Trophoblast cell (in vitro differentiated cells and primary cell): ENCODE measurements around the gene PLXDC2.
A peak's percentile ranks its signal among the peaks of the same experiment; 100 is the strongest.

Source experiments
- DNase-seq, 2 donors: peaks; one replicate each; pipeline ENCODE4 v3.0.0-alpha.2; 2016
- H2AFZ ChIP-seq: 2 replicates; pipeline ENCODE4 v1.6.1; 2013; ENCODE audit warnings: low read length, moderate library complexity, mild to moderate bottlenecking; ENCODE audit not compliant: insufficient read depth, poor library complexity
- H2AK5ac ChIP-seq: 2 replicates; pipeline ENCODE4 v1.6.1; 2013; ENCODE audit warnings: mild to moderate bottlenecking, low read length
- H2BK120ac ChIP-seq: 2 replicates; pipeline ENCODE4 v1.6.1; 2013; ENCODE audit warnings: low read length, mild to moderate bottlenecking, moderate library complexity; ENCODE audit not compliant: insufficient read depth, poor library complexity
- H2BK12ac ChIP-seq: 2 replicates; pipeline ENCODE4 v1.6.1; 2013; ENCODE audit warnings: mild to moderate bottlenecking, low read length, moderate library complexity
- H2BK5ac ChIP-seq: 2 replicates; pipeline ENCODE4 v1.6.1; 2013; ENCODE audit warnings: low read length, low read depth, moderate library complexity, mild to moderate bottlenecking; ENCODE audit not compliant: poor library complexity
- H3K14ac ChIP-seq: 2 replicates; pipeline ENCODE4 v1.6.1; 2013; ENCODE audit warnings: mild to moderate bottlenecking, low read length
- H3K18ac ChIP-seq: 2 replicates; pipeline ENCODE4 v1.6.1; 2013; ENCODE audit warnings: mild to moderate bottlenecking, low read length
- H3K23ac ChIP-seq: 2 replicates; pipeline ENCODE4 v1.6.1; 2013; ENCODE audit warnings: low read length
- H3K27ac ChIP-seq: 2 replicates; pipeline ENCODE4 v1.5.1; 2013; ENCODE audit warnings: low read depth, mild to moderate bottlenecking, inconsistent platforms, low read length, moderate library complexity
- H3K27me3 ChIP-seq: 2 replicates; pipeline ENCODE4 v1.6.1; 2013; ENCODE audit warnings: inconsistent platforms, mild to moderate bottlenecking, low read length, moderate library complexity; ENCODE audit not compliant: insufficient read depth
- H3K36me3 ChIP-seq, 2 experiments: 1 replicate in 1 of 2; 2 replicates in 1 of 2; pipeline ENCODE4 v1.6.1; 2013; ENCODE audit warnings: low read length in 2 of 2, mild to moderate bottlenecking in 2 of 2, moderate library complexity in 1 of 2; ENCODE audit not compliant: insufficient read depth in 2 of 2, control insufficient read depth in 1 of 2
- H3K4ac ChIP-seq: 2 replicates; pipeline ENCODE4 v1.6.1; 2013; ENCODE audit warnings: low read depth, mild to moderate bottlenecking, low read length, moderate library complexity
- H3K4me1 ChIP-seq, 2 experiments: 1 replicate in 1 of 2; 2 replicates in 1 of 2; pipeline ENCODE4 v1.6.1; 2013; ENCODE audit warnings: low read length in 2 of 2, mild to moderate bottlenecking in 2 of 2, moderate library complexity in 1 of 2; ENCODE audit not compliant: insufficient read depth in 2 of 2, control insufficient read depth in 1 of 2
- H3K4me2 ChIP-seq: 2 replicates; pipeline ENCODE4 v1.6.1; 2013; ENCODE audit warnings: inconsistent platforms, mild to moderate bottlenecking, low read length, moderate library complexity
- H3K4me3 ChIP-seq: 2 replicates; pipeline ENCODE4 v1.5.1; 2013; ENCODE audit warnings: mild to moderate bottlenecking, low read depth, low read length, inconsistent platforms
- H3K79me1 ChIP-seq: one replicate; pipeline ENCODE4 v1.6.1; 2013; ENCODE audit warnings: low read length
- H3K79me2 ChIP-seq: 2 replicates; pipeline ENCODE4 v1.6.1; 2013; ENCODE audit warnings: low read length, mild to moderate bottlenecking; ENCODE audit not compliant: control insufficient read depth, insufficient read depth, poor library complexity
- H3K9ac ChIP-seq: 2 replicates; pipeline ENCODE4 v1.6.1; 2013; ENCODE audit warnings: mild to moderate bottlenecking, low read length
- H3K9me3 ChIP-seq: 2 replicates; pipeline ENCODE4 v1.6.1; 2013; ENCODE audit warnings: low read depth, mild to moderate bottlenecking, control low read depth, inconsistent platforms, low read length; ENCODE audit not compliant: insufficient read depth
- H4K12ac ChIP-seq: 2 replicates; pipeline ENCODE4 v1.6.1; 2013; ENCODE audit warnings: low read depth, mild to moderate bottlenecking, low read length, moderate library complexity
- H4K8ac ChIP-seq: 2 replicates; pipeline ENCODE4 v1.6.1; 2013; ENCODE audit warnings: low read depth, mild to moderate bottlenecking, low read length, moderate library complexity
- H4K91ac ChIP-seq: one replicate; pipeline ENCODE4 v1.6.1; 2013; ENCODE audit warnings: low read depth, mild to moderate bottlenecking, low read length, moderate library complexity
- WGBS: extraction: QIAGEN DNeasy Blood & Tissue Kit; methylation state at CpG from one replicate; pipeline ENCODE4 v1.1.7; 2013; ENCODE audit warnings: missing lambda C conversion rate; ENCODE audit not compliant: insufficient read length, insufficient coverage; ENCODE audit errors: extremely low coverage; 5-methylcytosine and 5-hydroxymethylcytosine counted together

Gene PLXDC2

DNA sequence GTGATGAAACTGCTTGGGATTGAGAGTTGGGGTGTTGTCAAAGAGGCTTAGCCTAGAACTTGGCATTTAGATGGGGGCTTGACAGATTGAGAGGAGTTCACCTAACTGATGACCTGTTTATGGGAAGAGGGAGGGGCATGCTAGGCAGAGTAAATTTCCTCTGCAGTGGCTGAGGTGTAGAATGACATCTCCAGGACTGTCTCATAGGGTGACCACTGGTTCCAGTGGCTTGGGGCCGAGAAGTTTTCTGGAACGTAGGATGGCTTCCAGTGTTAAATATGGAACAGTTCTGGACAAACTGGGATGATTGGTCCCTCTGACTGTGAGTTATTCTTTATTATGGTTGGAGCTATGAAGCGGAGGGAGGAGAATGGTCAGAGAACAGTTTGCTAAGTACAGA, 186.4 kb downstream of the PLXDC2 start:
- Histone ChIP-seq H3K4ac (no peak overlapping the region), H3K27me3 (no peaks in the 10 kb centered on the region), H4K12ac (no peak overlapping the region), H3K36me3 (peaks cover 0 to 4% of the 10 kb centered on the region in 2 experiments), H4K91ac (no peak overlapping the region), H3K18ac (no peak overlapping the region), H2BK120ac (no peak overlapping the region), H4K8ac (no peak overlapping the region), H3K4me3 (no peak overlapping the region), H3K4me2 (no peak overlapping the region), H3K14ac (no peak overlapping the region), H3K79me1 (no peaks in the 10 kb centered on the region), H3K4me1 (peaks cover 3 to 4% of the 10 kb centered on the region in 2 experiments), H2BK12ac (no peak overlapping the region), H2BK5ac (no peak overlapping the region), H3K9ac (no peak overlapping the region), H3K23ac (no peak overlapping the region), H3K27ac (no peak overlapping the region), H2AK5ac (no peak overlapping the region), H3K79me2 (no peaks in the 10 kb centered on the region), H3K9me3 (no peaks in the 10 kb centered on the region), H2AFZ (no peak overlapping the region)
- no peak for DNase-seq
- no CpG with 5 or more reads among the region's 3 CpGs for WGBS

DNA sequence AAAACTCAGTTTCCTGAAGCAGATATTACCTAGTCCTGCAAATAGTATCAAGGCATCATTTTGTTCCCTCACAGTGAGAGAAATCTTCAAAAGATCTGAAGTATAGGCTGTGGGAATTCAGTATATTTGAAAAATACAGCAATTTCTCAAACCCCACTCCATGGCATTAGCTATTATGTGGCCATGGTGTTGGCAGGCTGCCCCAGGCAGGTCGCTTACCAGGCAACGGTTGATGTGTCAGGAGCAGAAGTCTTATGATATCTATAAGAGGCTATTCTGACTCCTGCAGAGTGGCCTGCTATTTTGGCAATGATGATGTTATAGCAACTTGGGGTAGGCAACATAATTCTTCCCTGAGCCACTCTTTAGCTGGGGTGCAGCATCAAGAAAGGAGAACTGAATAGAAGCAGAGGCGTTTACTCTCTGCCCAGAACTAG, 187.9 kb downstream of the PLXDC2 start:
- peaks cover 3 to 4% of the 10 kb centered on the region in 2 experiments for H3K4me1 ChIP-seq
- no peak overlapping the region for H2BK120ac ChIP-seq
- H3K27me3 ChIP-seq: no peaks in the 10 kb centered on the region
- H2BK12ac ChIP-seq: peak overlapping the region; percentile 53
- no peak overlapping the region for H3K9ac ChIP-seq
- no peaks in the 10 kb centered on the region for H3K79me1 ChIP-seq
- H3K36me3 ChIP-seq: peaks cover 0 to 4% of the 10 kb centered on the region in 2 experiments
- H3K79me2 ChIP-seq: no peaks in the 10 kb centered on the region
- WGBS: no CpG with 5 or more reads among the region's 3 CpGs
- no peak overlapping the region for H3K23ac ChIP-seq
- no peak overlapping the region for H4K91ac ChIP-seq
- H3K18ac ChIP-seq: no peak overlapping the region
- no peak overlapping the region for H3K27ac ChIP-seq
- no peak overlapping the region for H2AFZ ChIP-seq
- H3K4me3 ChIP-seq: no peak overlapping the region
- H3K4ac ChIP-seq: no peak overlapping the region
- no peak overlapping the region for H4K8ac ChIP-seq
- H2AK5ac ChIP-seq: no peak overlapping the region
- H4K12ac ChIP-seq: no peak overlapping the region
- H2BK5ac ChIP-seq: no peak overlapping the region
- no peak overlapping the region for H3K14ac ChIP-seq
- H3K9me3 ChIP-seq: no peaks in the 10 kb centered on the region
- peak; percentile 6 to 26 for DNase-seq
- no peak overlapping the region for H3K4me2 ChIP-seq

DNA sequence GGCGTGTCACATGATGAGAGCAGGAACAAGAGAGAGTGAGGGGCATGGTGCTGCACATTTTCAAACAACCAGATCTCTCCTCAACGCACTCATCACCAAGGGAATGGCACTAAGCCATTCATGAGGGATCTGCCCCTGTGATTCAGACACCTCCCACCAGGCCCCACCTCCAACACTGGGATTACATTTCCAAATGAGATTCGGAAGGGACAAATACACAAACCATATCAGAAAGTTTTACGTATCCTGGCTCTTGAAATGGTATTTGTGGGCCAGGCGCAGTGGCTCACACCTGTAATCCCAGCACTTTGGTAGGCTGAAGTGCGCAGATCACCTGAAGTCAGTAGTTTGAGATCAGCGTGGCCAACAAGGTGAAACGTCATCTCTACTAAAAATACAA, 189.4 kb downstream of the PLXDC2 start:
- no peak overlapping the region for H4K12ac ChIP-seq
- H3K4ac ChIP-seq: no peak overlapping the region
- no peaks in the 10 kb centered on the region for H3K79me2 ChIP-seq
- no CpG with 5 or more reads among the region's 8 CpGs for WGBS
- peaks cover 0 to 4% of the 10 kb centered on the region in 2 experiments for H3K36me3 ChIP-seq
- H3K14ac ChIP-seq: no peak overlapping the region
- no peaks in the 10 kb centered on the region for H3K79me1 ChIP-seq
- H2AK5ac ChIP-seq: no peak overlapping the region
- H4K8ac ChIP-seq: no peak overlapping the region
- H3K4me1 ChIP-seq: peaks cover 3 to 4% of the 10 kb centered on the region in 2 experiments
- no peak overlapping the region for H3K9ac ChIP-seq
- no peaks in the 10 kb centered on the region for H3K9me3 ChIP-seq
- peak overlapping the region; percentile 15 for H3K4me3 ChIP-seq
- no peak overlapping the region for H3K23ac ChIP-seq
- no peak overlapping the region for H2BK120ac ChIP-seq
- H3K4me2 ChIP-seq: no peak overlapping the region
- H2BK12ac ChIP-seq: no peak overlapping the region
- DNase-seq: no peak
- H3K18ac ChIP-seq: no peak overlapping the region
- no peak overlapping the region for H3K27ac ChIP-seq
- no peak overlapping the region for H4K91ac ChIP-seq
- no peak overlapping the region for H2AFZ ChIP-seq
- no peaks in the 10 kb centered on the region for H3K27me3 ChIP-seq
- H2BK5ac ChIP-seq: no peak overlapping the region

DNA sequence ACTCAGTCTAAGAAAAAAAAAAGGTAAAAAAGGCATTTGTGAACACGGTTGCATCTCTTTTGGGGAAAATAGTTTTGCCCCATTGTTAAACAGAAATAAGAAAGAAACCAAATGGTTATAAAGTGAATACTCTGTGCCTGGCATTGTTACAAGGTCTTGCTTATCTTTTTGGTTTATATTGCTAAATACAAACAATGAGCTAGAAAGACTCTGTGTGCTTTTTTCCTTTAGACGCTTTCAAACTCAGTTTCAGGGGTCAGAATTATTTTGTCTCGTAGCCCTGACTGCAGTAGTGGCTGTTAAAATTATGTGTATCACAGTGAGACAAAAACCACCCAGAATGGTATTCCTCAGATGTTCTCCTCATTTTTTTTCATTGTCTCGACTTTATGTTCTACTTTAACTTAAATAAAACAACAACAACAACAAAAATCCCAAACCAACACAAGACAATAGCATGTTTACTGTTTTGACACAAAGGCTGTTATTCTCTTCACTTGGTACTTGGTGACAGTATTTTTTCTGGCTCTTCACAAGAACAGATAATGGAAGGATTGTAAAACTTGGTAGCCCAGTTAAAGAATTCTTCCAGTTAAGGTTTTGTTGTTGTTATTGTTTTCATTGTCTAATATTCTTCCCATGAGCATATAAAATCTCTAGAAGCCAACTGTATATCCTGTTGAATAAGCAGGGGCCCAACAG, 190.1 kb downstream of the PLXDC2 start:
- Histone ChIP-seq H3K4me1 (peaks cover 0 to 4% of the 10 kb centered on the region in 2 experiments), H4K91ac (no peak overlapping the region), H3K4me2 (no peak overlapping the region), H3K23ac (no peak overlapping the region), H3K18ac (no peak overlapping the region), H3K9ac (no peak overlapping the region), H3K27me3 (no peaks in the 10 kb centered on the region), H2AK5ac (no peak overlapping the region), H3K4ac (no peak overlapping the region), H3K36me3 (peaks cover 0 to 4% of the 10 kb centered on the region in 2 experiments), H3K79me2 (no peaks in the 10 kb centered on the region), H2BK120ac (no peak overlapping the region), H4K8ac (no peak overlapping the region), H3K4me3 (no peak overlapping the region), H3K79me1 (no peaks in the 10 kb centered on the region), H2BK12ac (no peak overlapping the region), H3K9me3 (no peaks in the 10 kb centered on the region), H3K27ac (no peak overlapping the region), H2AFZ (no peak overlapping the region), H3K14ac (no peak overlapping the region), H4K12ac (no peak overlapping the region), H2BK5ac (no peak overlapping the region)
- WGBS: 100% methylated on average over 1 of the region's 4 CpGs
- DNase-seq: no peak
